ENCODE results near the gene RASGRF2.

DNA sequence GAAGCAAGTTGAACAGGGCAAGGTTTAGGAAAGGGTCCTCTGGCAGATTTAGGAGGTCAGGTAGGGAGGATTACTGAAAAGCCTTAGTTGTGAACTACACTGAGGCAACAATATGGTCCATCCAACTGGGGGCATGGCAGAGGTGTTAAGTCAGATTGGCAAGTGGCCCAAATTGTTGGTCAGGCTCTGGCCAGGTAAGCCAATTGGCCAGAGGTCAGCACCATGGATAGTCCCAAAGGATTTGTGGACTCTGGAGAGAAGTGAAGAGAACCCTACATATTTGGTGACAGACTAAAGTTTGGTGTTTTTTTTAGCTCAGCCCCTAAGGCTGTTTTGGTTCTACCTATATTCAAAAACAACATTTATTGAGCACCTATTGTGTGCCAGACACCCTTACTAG lies 39.1 kb upstream of the RASGRF2 start:
- TF ChIP-seq, protein P1, sequence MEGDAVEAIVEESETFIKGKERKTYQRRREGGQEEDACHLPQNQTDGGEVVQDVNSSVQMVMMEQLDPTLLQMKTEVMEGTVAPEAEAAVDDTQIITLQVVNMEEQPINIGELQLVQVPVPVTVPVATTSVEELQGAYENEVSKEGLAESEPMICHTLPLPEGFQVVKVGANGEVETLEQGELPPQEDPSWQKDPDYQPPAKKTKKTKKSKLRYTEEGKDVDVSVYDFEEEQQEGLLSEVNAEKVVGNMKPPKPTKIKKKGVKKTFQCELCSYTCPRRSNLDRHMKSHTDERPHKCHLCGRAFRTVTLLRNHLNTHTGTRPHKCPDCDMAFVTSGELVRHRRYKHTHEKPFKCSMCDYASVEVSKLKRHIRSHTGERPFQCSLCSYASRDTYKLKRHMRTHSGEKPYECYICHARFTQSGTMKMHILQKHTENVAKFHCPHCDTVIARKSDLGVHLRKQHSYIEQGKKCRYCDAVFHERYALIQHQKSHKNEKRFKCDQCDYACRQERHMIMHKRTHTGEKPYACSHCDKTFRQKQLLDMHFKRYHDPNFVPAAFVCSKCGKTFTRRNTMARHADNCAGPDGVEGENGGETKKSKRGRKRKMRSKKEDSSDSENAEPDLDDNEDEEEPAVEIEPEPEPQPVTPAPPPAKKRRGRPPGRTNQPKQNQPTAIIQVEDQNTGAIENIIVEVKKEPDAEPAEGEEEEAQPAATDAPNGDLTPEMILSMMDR (IDR thresholded peaks at IDR 0.05), result no peak
- no peak for TF ChIP-seq POLR2A (IDR thresholded peaks at IDR 0.05)

All from uterus (tissue), 2 donors.